ENCODE measurements around the gene NDUFV3.
A peak's percentile ranks its signal among the peaks of the same experiment; 100 is the strongest.
"Not testable (repeated sequence)": the region's sequence is repeated elsewhere in the genome, so short reads cannot be mapped to it uniquely, and the experiment has no call there.

NDUFV3 gene

DNA sequence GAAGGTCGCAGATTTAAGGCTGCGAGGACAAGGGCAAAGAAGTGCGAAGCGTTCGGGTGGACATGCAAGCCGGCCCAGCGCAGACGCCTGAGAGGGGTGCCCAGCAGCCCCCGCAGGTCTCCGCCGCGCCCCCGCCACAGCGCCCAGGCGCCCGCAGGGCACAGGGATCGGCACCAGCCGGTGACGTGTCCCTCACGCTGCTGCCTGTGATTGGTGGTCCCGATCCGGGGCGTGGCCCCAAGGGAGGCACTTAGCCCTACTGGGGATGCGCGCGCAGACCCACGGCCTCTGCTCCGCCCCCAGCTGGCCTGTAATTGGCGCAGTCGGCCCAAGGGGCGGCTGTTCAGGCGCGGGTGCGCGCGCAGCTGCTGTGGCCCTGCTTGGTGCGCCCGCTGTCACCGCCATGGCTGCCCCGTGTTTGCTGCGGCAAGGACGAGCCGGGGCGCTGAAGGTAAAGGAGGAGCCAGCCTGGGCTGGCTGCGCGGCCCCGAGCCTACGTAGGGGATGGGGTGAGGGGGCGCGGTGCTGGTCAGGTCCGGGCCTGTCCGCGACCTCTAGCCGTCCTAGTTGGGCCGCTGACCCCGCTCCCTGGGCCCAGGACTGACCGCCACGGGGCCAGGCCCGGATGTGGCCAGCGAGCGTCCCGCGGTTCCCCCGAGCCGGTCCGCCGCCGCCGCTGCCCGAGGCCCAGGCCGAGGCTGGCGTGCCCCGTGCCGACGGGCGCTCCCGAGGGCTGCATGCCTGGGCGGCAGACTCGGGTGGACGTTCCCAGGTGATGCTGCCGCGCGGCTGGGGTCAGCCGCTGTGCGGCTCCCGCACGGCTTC, at the start of gene NDUFV3:
NDUFV3 (plus strand) TSS at position 379 of the 825 bp plus-strand sequence; CDS start at position 404, 25 bp downstream.
- DNase-seq (ENCODE audit: low read depth) = peak; percentile 100

DNA sequence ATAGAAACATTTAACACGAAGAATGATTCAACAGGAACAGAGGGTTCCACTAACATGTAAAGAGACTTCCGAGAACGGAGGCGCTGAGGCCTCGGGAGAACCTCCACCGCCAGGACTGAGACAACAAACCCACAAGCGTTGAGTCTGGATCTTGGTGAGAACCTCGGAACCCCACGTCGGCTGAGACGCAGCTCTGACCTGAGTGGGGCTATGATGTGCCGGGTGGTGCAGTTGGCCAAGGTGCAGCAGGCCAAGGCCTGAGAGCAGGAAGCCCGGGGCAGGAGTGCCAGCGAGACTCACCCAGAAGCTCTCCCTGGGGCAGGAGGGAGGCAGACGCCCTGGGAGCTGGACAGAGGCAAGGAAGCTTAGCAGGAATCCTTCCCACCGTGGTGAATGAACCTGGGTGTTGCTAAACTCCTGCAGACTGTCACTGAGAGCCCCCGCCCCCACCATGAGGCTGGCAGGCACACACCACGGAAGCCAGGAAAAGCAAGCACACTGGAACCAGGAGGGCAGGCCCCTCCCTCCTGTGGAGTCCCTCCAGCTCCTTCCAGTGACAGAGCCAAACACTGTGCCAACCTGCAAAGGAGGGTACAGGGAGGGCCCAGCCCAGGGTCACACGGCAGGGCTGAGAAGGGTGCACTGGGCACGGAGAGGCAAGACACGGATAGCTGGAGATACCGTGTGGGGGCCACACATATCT, 48.5 kb upstream of the NDUFV3 start:
- no peak for DNase-seq (ENCODE audit: low read depth)

DNA sequence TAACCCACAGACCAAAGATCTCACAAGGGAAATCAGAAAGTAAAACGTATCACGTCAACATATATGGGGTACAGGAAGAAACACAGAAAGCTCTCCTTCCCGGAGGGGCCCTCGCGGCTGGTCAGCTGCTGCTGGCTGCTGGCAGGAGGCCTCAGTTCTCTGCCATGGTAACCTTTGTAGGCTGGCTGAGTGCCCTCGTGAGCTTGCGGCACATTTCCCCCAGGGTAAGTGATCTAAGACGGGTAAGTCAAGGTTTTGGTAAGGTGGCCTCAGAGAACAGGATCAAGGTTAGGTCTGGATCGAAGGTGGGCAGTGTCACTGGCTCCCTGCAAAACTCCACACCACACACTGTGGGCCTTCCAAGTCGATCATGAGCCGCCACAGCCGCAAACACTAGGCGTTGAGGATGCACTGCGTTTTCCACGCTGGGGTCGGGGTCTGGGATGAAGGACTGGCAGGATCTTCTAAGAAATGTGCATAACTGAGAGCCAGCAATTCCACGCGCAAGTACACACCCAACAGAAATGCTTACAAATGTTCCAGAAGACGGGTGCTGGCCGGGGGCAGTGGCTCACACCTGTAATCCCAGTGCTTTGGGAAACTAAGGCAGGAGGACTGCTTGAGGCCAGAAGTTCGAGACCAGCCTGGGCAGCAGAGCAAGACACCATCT, 47.7 kb upstream of the NDUFV3 start:
- DNase-seq (ENCODE audit: low read depth) = no peak

DNA sequence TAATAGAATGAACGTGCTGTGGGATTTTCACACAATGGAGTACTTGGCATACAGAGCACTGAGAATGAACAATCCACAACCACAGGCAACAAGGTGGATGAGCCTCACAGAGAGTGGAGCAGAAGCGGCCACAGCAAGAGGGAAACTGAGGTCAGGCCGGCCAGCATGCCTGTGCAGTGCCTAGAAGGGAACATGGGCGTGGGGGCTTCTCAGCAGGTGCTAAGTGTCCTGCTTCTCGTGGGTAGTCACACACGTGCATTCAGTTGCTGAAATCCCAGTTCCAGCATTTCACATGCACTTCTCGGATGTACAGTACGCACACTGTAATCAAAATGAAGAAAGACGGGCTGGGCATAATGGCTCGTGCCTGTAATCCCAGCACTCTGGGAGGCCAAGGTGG, 46.9 kb upstream of the NDUFV3 start:
- no peak for DNase-seq (ENCODE audit: low read depth)

DNA sequence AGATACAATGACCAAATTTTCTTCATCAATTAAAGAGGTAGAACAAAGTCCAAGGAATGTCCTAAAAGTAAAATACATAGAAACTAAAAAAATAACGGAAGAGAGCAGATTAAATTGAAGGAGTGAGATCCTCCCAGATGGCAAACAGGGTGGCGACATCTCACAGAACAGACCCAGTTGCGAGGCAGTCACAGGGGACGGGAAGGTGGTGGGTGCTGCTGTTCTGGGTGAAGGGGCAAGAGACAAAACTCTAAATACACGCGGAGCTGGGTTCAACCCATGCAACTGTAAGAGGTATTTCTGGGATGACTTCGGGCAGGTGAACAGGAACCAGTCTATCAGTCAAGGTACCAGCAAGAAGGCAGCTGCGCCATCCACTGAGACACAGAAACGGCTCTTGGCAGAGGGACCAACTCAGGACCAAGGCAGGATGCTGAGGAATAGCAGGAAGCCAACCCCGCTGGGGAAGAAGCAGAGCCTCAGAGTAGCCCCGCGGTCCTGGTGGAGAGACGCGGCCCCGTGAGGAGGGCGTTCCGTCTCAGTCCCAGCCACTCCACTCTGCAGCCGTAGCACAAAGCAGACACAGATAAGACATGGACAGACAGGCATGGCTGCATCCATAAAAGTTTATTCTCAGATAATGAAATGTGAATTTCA, 45.9 kb upstream of the NDUFV3 start:
- no peak for DNase-seq (ENCODE audit: low read depth)

DNA sequence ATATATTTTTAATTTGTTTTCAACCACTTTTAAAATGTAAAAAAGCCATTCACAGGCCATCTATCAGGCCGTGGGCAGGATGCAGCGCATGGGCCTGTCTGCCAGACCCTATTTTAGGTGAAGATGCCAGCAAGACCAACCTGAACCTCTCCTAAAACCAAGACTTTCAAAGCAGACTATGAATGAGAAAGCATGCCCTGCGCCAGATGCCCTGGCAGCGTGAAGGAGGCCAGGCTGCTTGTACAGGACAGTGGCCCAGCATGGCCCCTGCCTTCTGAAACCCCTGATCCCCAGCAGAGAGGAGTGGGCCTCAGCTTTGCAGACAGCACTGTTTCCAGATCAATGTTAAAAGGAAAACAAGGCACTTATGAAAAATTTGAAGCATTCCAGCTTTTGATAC, 45.4 kb upstream of the NDUFV3 start:
- DNase-seq (ENCODE audit: low read depth) = no peak

DNA sequence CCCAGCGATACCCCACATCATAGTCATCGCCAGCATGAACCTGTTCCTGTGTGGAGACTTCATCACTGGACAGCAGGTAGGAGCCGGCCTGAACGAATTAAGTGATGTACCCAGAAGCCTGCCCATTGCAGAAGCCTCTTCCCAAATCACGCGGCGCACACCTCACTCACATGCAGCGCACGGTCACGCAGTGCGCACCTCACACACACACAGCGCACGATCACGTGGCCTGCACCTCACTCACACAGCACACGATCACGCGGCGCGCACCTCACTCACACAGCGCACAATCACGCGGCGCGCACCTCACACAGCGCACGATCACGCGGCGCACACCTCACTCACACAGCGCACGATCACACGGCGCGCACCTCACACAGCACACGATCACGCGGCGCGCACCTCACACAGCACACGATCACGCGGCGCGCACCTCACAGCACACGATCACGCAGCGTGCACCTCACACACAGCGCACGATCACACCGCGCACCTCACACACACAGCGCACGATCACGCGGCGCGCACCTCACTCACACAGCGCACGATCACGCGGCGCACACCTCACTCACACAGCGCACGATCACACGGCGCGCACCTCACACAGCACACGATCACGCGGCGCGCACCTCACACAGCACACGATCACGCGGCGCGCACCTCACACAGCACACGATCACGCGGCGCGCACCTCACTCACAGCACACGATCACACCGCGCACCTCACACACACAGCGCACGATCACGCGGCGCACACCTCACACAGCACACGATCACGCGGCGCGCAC, 44.8 kb upstream of the NDUFV3 start:
- DNase-seq (ENCODE audit: low read depth) = not testable (repeated sequence)

DNA sequence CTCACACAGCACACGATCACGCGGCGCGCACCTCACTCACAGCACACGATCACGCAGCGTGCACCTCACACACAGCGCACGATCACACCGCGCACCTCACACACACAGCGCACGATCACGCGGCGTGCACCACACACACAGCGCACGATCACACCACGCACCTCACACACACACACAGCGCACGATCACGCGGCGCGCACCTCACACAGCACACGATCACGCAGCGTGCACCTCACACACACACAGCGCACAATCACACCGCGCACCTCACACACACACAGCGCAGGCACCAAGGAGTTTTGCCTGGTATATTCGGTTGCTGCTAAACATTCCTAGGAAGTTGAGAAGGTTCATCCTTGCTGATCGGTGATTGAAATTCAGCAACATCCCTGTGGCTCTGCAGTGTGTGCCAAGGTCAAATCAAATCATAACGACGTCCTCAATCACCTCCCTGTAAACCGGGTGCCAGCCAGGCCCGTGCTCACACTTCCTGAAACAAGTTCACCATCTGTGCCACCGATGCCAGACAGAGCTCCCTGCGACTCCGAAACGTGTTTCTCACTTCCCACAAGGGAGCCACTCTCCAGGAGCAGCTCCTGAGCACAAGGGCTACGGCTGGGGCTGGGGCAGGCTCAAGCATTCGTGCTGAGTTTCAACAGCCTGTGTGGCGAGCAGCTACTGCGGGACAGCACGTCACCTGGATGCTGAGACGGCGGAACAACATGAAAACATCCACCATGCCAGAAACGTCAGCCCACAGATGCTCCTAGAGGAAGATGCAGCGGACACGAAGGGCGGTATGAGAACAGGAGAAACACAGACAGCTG, 44.0 kb upstream of the NDUFV3 start:
- no peak for DNase-seq (ENCODE audit: low read depth)

DNA sequence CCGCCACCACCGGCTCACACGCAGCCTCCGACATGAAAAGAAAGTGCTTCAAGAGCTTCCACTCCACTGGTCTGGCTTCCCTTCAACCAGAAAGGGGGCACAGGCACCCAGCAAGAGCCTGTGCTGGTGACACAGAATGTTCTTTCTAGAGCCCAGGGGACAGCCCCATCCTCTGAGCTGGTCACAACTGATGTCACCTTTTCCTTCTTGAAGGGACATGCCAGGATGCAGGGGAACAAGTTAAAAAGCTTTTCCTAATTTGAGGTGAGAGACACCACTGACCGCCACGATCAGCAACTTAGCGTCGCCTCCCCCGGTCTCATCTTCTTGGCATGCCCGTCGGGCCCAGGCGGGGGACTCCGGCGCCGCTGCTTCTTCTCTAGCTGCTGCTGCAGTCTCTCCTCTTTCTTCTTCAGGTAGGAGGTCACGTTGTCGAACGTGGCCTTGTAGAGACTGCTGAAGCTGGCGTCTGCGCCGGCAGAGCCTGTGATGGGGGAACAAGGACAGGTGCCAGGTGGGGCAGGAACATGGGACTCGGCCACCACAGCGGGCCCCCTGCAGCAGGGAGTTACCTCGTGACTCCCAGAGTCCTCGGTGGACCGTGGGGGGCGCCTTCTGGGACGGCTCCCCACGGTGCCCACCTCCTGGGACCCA, 43.2 kb upstream of the NDUFV3 start:
- no peak for DNase-seq (ENCODE audit: low read depth)

DNA sequence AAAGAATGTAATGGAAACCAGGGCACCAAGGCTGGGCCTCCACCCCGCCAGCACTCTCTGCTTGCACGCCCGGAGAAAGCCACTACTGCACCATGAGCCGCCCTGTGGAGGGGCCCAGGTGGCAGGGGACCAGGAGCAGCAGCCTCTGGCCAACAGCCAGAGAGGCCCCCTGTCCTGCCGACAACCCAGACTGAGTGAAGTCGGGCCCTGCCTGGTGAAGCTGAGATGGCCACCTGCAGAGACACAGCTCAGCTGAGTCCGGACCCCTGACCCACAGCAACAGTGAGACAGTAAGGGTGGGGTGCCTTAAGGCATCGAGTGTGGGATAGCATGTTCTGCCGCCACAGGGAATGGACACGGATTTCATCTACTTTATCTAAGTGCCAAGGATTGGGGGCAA, 42.6 kb upstream of the NDUFV3 start:
- no peak for DNase-seq (ENCODE audit: low read depth)

DNA sequence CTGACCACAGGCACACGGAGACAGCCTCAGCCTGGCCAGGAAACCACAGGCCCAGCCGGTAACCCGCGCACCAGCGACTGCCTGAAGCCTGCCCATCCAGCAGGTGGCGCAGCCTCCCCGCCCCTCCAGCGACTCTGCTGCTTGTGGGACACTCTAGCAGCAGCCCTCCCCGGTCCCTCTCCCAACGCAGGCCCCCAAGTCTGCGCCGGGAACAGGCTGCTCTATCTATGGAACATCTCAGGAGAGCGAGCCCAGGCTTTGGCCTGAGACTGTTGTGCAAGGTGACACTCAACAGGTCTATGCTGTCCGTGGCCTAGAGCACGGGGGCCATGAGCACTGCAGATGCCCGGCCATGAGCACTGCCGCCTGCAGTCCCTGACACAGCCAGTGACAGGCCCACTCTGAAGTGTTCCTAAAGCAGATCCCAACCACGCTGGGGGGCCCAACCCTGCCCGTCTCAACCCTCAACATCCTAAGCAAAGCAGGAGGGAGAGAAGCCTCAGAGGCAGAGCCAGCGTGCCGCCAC, 42.2 kb upstream of the NDUFV3 start:
- no peak for DNase-seq (ENCODE audit: low read depth)

DNA sequence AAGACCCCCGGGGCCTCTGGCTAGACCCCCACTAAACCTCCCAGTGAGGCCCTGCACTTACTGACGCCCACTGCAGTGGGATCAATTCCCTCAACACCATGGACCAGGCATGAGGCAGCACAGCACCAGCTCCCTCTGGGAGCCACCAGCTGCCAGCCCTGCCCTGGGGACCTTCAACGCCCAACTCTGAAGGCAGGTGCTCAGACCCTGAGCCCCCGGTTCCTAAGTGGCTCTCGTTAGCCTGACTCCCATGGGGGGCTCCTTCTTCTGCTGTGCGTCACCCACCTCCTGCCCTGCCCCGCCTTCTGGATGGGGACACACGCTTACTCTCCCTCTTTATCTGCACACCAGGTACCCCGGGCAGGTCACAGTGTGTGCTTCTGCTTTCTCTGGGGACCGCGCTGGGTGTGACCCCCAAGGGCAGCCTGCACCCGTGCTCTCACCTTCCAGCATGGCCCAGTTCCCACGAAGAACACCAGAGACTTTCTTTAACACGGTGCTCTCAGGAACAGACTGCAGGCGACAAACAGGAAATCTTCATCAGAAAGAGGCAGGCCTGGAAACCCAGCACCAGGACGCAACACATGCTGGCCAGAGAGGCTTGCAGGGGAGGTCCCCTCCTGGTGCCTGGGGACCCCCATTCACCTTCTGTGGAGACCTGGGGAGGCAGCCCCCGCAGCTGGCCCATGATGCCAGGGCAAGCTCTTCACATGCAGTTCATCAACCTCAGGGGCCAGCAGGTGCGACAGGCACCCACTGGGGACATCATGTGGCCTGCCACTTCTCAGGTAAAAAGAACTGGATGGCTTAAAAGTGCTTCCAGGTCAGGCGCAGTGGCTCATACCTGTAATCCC, 41.1 kb upstream of the NDUFV3 start:
- DNase-seq (ENCODE audit: low read depth) = no peak

DNA sequence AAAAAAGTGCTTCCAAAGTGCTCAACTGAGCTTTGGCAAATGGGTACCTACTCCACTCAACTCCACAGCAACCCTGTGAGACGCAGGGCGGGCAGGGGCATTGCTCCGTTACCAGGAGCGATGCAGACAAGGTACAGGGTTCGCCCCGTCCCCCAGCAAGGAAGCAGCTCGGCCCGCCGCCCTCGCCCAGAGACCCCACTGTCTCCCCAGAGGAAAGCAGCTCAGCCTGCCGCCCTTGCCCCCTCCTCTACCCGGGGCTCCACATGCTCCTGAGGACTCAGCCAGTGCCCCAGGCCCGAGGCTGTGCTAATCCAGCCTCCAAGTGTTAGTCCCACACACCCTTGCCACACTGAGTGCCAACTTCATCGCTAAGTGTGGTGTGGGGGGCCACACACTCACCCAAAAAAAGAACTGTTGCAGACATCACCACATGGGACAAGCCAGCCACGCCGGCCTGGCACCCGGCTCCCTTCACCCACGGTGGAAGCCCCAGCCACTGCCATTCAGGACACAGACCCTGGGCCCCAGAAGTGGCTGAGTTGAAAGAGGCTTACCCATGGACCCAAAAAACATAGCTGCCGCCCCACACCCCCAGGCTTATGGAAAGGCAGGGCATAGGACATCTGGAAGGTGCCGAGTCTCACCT, 40.1 kb upstream of the NDUFV3 start:
- DNase-seq (ENCODE audit: low read depth) = no peak

DNA sequence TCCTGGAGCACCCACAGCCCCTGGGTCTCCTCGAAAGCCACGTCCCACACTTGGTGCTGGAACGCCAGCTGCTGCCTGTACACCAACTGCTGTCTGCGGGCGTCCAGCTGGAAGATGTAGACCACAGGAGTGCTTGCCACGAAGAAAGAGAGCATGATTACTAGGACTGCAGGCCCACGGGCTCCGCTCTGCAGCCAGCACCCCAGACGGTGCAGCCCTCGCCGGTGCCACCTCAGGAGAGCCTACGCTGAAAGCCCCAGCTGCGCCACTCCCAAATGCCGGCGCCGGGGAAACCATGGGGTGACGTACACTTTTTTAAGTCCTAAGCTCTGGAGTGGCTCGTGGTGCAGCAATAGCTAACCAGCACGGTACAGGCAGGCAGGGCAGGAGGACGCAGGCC, 39.5 kb upstream of the NDUFV3 start:
- no peak for DNase-seq (ENCODE audit: low read depth)

DNA sequence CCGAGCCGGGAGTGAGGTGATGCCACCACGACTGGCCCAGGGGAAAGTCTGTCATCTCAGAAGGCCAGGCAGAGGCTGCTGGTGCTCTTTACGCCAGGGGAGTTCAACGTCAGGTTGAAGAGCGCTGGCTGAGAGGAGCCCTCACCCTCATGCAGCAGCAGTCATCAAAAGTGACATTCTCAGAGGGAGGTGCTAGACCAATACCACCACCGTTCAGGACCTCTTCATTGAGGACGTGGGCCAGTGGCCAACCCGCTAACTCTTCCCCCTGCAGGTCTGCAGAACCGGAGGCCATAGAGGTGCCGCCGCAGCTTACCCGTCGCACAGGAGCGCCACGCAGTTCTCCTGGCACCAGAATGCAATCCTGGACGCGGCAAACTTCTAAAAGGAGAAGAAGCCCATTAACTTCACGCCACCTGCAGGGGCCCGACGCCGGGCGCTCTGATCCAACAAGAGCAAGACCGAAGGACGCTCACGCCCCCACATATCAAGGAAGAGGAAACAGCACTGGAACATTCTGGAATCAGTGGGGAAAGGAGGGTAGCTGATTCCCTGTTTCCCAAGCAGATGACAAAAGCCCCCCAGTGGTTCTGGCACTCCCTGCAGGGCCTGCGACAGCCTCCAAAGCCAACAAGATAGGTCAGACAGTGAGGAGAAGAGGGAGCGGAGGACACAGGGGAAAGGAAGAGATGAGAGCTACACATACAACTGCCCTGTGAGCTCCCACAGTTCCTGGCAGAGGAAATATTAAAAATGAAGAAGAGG, 38.7 kb upstream of the NDUFV3 start:
- DNase-seq (ENCODE audit: low read depth) = no peak

DNA sequence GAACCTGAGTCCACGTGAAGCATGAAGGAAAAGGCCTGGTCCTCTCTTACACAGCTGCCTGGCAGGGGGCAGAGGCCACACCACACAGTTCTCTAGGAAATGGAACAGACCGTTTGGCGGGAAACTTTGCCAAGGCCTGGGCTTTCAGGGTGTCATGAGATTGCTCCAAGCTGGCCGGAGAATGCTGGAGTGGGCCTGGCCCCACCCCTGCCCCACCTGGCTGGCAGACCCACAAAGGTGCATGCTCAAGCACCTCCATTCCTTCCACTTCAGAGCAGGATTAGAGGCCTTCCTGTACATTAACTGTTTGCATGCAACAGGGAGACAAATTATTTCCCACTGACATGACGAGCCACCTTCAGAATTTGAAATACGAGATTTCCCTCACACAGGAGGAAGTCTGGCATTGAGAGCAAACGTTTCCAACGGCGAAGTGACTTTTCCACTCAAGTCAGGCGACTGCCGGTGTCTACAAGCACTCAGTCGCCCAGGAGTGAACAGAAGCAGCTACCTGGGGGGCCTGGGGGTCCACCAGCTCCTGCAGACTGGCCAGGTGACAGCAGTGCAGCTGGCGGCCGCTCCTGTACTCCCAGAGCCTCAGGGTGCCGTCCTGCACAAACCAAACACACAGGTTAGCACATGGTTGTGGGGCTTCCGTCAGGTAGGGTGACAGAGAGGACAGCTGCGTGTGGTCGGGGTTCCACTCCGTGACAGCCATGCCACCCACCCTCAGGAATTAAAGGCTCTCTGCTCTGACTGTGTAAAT, 37.8 kb upstream of the NDUFV3 start:
- no peak for DNase-seq (ENCODE audit: low read depth)

DNA sequence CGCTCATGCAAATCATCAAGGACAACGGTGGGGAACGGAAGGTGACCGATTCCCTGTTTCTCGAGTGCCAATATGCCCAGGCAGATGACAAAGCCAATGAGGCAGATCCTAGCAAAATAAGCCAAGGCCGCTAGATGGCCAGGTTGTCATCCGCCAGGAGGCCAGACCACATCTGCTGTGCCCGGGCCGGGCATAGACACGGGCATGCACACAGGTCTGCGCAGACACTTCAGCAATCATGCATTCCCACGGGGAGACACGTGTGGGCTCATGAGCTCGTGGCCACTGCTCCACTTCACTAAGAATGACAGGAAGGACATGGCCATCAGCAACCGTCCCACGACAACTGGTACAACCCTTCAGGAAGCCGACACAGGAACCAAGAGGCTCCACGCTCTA, 37.2 kb upstream of the NDUFV3 start:
- DNase-seq (ENCODE audit: low read depth) = no peak

Measured in activated T-cell treated with anti-CD3 and anti-CD28 coated beads for 1 hour (primary cell).